ENCODE measurements around the gene TCHP.

TCHP gene

GRCh38 chr12:109959411-109960093 lies 59.5 kb downstream of the TCHP start:
- no peak for DNase-seq
- Histone ChIP-seq H3K9me3 (no peaks in the 10 kb centered on the region), H3K4me3 (no peak overlapping the region), H3K4me1 (peaks cover 0 to 3% (median 0%) of the 10 kb centered on the region in 4 donors), H3K27me3 (no peaks in the 10 kb centered on the region), H3K27ac (no peak overlapping the region), H3K36me3 (peaks cover 33 to 95% (median 48%) of the 10 kb centered on the region in 3 donors)
- TF ChIP-seq, protein P1, sequence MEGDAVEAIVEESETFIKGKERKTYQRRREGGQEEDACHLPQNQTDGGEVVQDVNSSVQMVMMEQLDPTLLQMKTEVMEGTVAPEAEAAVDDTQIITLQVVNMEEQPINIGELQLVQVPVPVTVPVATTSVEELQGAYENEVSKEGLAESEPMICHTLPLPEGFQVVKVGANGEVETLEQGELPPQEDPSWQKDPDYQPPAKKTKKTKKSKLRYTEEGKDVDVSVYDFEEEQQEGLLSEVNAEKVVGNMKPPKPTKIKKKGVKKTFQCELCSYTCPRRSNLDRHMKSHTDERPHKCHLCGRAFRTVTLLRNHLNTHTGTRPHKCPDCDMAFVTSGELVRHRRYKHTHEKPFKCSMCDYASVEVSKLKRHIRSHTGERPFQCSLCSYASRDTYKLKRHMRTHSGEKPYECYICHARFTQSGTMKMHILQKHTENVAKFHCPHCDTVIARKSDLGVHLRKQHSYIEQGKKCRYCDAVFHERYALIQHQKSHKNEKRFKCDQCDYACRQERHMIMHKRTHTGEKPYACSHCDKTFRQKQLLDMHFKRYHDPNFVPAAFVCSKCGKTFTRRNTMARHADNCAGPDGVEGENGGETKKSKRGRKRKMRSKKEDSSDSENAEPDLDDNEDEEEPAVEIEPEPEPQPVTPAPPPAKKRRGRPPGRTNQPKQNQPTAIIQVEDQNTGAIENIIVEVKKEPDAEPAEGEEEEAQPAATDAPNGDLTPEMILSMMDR (IDR thresholded peaks at IDR 0.05): no peak
- intact Hi-C loops (cut with DNase I; ENCODE audit: low total_unique reads): no loop called here

DNA sequence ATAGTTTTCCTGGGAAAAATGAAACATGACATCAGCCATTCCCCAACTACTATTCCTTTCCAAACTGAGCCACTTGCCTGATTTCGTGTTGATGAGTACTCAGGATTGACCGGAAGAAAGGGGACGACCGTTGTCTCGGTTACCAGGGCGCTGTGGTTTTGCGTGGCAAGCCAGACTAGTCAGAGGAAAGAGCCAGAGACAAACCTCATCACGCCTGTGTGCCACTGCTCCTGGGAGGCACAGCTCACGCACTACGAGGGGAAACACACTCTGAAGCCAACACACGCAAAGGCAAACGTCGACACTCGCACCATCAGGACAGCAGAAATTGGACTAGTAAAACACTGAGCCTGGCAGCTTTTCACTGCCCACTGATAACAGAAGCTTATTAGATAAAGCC lies 61.1 kb downstream of the TCHP start:
- Histone ChIP-seq H3K4me1 (peaks cover 0 to 3% (median 0%) of the 10 kb centered on the region in 4 donors), H3K36me3 (peaks cover 28 to 93% (median 59%) of the 10 kb centered on the region in 3 donors), H3K4me3 (no peak overlapping the region), H3K27ac (no peak overlapping the region), H3K9me3 (no peaks in the 10 kb centered on the region), H3K27me3 (no peaks in the 10 kb centered on the region)
- no peak for DNase-seq
- intact Hi-C loops (cut with DNase I; ENCODE audit: low total_unique reads): no loop called here
- TF ChIP-seq, protein P1 (IDR thresholded peaks at IDR 0.05): no peak

- H3K27me3 ChIP-seq: no peaks in the 10 kb centered on the region
- H3K27ac ChIP-seq: no peak overlapping the region
- peaks cover 32 to 93% (median 54%) of the 10 kb centered on the region in 3 donors for H3K36me3 ChIP-seq
- TF ChIP-seq, protein P1 (IDR thresholded peaks at IDR 0.05): no peak
- no peak overlapping the region for H3K4me3 ChIP-seq
- H3K4me1 ChIP-seq: peaks cover 0 to 3% (median 0%) of the 10 kb centered on the region in 4 donors
- no peak for DNase-seq
- intact Hi-C loops (cut with DNase I; ENCODE audit: low total_unique reads): no loop called here
- no peaks in the 10 kb centered on the region for H3K9me3 ChIP-seq
Observed at GRCh38 chr12:109961612-109962011, 61.5 kb downstream of the TCHP start.

- intact Hi-C loops (cut with DNase I; ENCODE audit: low total_unique reads): no loop called here
Observed at GRCh38 chr12:109962398-109962797, 62.3 kb downstream of the TCHP start.

DNA sequence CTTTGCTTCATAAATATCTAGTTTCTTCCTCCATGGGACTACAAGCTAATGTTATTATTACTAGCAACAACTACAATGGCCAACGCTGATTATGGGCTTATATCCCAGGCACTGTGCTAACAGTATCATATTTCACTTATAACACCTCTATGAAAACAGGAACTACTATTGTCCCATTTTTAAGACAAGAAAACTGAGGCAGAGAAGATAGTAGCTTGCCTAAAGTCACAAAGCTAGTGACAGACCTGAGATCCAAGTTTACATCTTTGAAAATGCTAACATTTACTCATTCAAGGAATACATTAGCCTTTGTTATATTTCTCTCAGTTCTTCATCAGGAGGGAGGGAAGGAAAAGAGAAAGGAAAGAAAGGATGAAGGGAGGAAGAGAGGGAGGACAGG lies 63.3 kb downstream of the TCHP start:
- TF ChIP-seq, protein P1 (IDR thresholded peaks at IDR 0.05): no peak
- no peak for DNase-seq
- H3K9me3 ChIP-seq: no peaks in the 10 kb centered on the region
- H3K27me3 ChIP-seq: no peaks in the 10 kb centered on the region
- intact Hi-C loops (cut with DNase I; ENCODE audit: low total_unique reads): no loop called here
- H3K4me3 ChIP-seq: no peak overlapping the region
- peaks cover 0 to 3% (median 0%) of the 10 kb centered on the region in 4 donors for H3K4me1 ChIP-seq
- no peak overlapping the region for H3K27ac ChIP-seq
- H3K36me3 ChIP-seq: peaks cover 42 to 91% (median 54%) of the 10 kb centered on the region in 3 donors

More at GRCh38 chr12:109962398-109962797, 62.3 kb downstream of the TCHP start:
- Histone ChIP-seq H3K27me3 (no peaks in the 10 kb centered on the region), H3K36me3 (peaks cover 40 to 92% (median 52%) of the 10 kb centered on the region in 3 donors), H3K4me1 (peaks cover 0 to 3% (median 0%) of the 10 kb centered on the region in 4 donors), H3K27ac (no peak overlapping the region), H3K4me3 (no peak overlapping the region), H3K9me3 (no peaks in the 10 kb centered on the region)
- no peak for DNase-seq
- TF ChIP-seq, protein P1 (IDR thresholded peaks at IDR 0.05): no peak
